ENCODE results near the gene R3HDM2. TPM values are rescaled to one million over a fixed set of nuclear protein-coding genes. Genes with fewer than 3 reads are reported as not detected.

The R3HDM2 gene
- total RNA-seq, 1 experiment from 2014 or later = 45.4 TPM

DNA sequence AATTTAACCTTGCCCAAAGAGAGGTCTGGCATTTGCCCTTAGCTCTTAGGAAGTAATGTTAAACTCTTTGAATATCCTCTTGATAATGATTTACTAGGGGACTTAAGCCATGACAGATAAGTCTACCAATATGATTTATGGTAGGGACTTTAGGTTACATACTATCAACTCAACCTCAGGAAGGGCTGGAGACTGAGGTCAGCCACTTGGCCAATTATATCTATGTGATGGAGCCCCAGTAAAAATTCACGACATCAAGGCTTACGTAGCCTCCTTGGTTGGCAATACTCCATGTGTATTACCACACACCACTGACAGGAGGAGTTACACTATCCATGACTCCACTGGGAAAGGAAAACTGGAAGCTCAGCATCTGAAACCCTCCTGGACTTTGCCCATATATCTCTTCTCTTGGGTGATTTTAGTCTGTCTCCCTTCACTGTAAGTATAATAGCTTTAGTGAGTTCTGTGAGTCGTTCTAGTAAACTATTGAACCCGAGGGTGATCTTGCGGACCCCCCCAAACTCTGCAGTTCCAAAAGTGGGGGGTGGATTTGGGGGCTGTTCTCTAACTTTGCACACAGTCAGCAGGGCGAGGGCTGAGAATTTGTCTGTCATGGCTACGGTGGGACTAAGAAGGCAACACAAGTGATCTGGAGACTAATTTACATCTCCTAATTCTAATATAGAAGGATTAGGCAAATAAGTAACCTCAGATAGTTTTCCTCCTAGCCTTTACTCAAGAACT is 62.3 kb downstream of the R3HDM2 start:
- Histone ChIP-seq H4K20me1 (ENCODE audit: insufficient read depth) (no peaks in the 10 kb centered on the region), H3K36me3 (ENCODE audit: control insufficient read depth in 1 of 2, insufficient read depth in 2 of 2, low read length in 2 of 2) (0 out of 4 replicates have a peak, but pooled peaks cover 0 to 4% of the 10 kb centered on the region in 2 experiments), H3K4me2 (ENCODE audit: low read length) (no peak overlapping the region), H2AFZ (ENCODE audit: low read depth, low read length, poor library complexity, severe bottlenecking) (no peak overlapping the region), H3K9me2 (ENCODE audit: insufficient read depth) (no peaks in the 10 kb centered on the region), H3K9ac (ENCODE audit: low read length) (no peak overlapping the region), H3K9me3 (ENCODE audit: control insufficient read depth in 1 of 2, insufficient read depth in 1 of 2, low read depth in 1 of 2, low read length in 2 of 2) (peaks cover 4 to 5% of the 10 kb centered on the region in 2 experiments; a peak in 1 of 4 replicates), H3K27ac (ENCODE audit: low read depth, low read length) (no peak overlapping the region), H3K4me1 (ENCODE audit: control insufficient read depth in 1 of 2, insufficient read depth in 2 of 2, low read length in 2 of 2) (no peaks in the 10 kb centered on the region; a peak in 1 of 4 replicates), H3K79me2 (ENCODE audit: insufficient read depth, low read length) (no peaks in the 10 kb centered on the region), H3K4me3 (replicated peaks in 1 of 2; ENCODE audit: low read depth in 1 of 2, low read length in 2 of 2) (no peak overlapping the region), H3K27me3 (ENCODE audit: insufficient read depth, low read length) (no peaks in the 10 kb centered on the region)
- ATAC-seq (no peak), DNase-seq (ENCODE audit: low read depth, low spot score) (no peak)
- no TSS peak for BruUV-seq (replicated peaks)
- CTCF ChIA-PET = no interaction called here
- RAD21 ChIA-PET (ENCODE audit: low non-redundant PET in 1 of 2, low total read pairs in 2 of 2, uncharacterized antibody in 2 of 2, unreplicated experiment in 2 of 2) = no interaction called here
- intact Hi-C loops (cut with micrococcal nuclease) = no loop called here
- TF ChIP-seq ZNF274 (IDR thresholded peaks at IDR 0.05; ENCODE audit: low read depth, low read length) = no peak
- no peak for TF ChIP-seq EZH2phosphoT487 (IDR thresholded peaks at IDR 0.05; ENCODE audit: borderline replicate concordance)
- no peak for TF ChIP-seq ZBTB33 (IDR thresholded peaks at IDR 0.05; ENCODE audit: extremely low read depth, insufficient replicate concordance, low read length)
- POLR2A ChIA-PET = no interaction called here

- Histone ChIP-seq H3K4me3 (replicated peaks in 1 of 2; ENCODE audit: low read depth in 1 of 2, low read length in 2 of 2) (no peak overlapping the region), H3K36me3 (ENCODE audit: control insufficient read depth in 1 of 2, insufficient read depth in 2 of 2, low read length in 2 of 2) (0 out of 4 replicates have a peak, but pooled peaks cover 0 to 4% of the 10 kb centered on the region in 2 experiments), H4K20me1 (ENCODE audit: insufficient read depth) (no peaks in the 10 kb centered on the region), H3K27ac (ENCODE audit: low read depth, low read length) (no peak overlapping the region), H3K4me1 (ENCODE audit: control insufficient read depth in 1 of 2, insufficient read depth in 2 of 2, low read length in 2 of 2) (no peaks in the 10 kb centered on the region), H3K9me2 (ENCODE audit: insufficient read depth) (no peaks in the 10 kb centered on the region), H2AFZ (ENCODE audit: low read depth, low read length, poor library complexity, severe bottlenecking) (no peak overlapping the region), H3K9me3 (ENCODE audit: control insufficient read depth in 1 of 2, insufficient read depth in 1 of 2, low read depth in 1 of 2, low read length in 2 of 2) (peaks cover 4 to 5% of the 10 kb centered on the region in 2 experiments; a peak in 1 of 4 replicates), H3K4me2 (ENCODE audit: low read length) (no peak overlapping the region), H3K27me3 (ENCODE audit: insufficient read depth, low read length) (no peaks in the 10 kb centered on the region), H3K79me2 (ENCODE audit: insufficient read depth, low read length) (no peaks in the 10 kb centered on the region), H3K9ac (ENCODE audit: low read length) (no peak overlapping the region)
- no TSS peak for BruUV-seq (replicated peaks)
- ChIA-PET RAD21 (ENCODE audit: low non-redundant PET in 1 of 2, low total read pairs in 2 of 2, uncharacterized antibody in 2 of 2, unreplicated experiment in 2 of 2) (no interaction called here), CTCF (no interaction called here), POLR2A (no interaction called here)
- intact Hi-C loops (cut with micrococcal nuclease) = no loop called here
- DNase-seq (ENCODE audit: low read depth, low spot score) = no peak
- TF ChIP-seq SP1 (IDR thresholded peaks at IDR 0.05; ENCODE audit: low read depth) = no peak
- TF ChIP-seq, protein P1, sequence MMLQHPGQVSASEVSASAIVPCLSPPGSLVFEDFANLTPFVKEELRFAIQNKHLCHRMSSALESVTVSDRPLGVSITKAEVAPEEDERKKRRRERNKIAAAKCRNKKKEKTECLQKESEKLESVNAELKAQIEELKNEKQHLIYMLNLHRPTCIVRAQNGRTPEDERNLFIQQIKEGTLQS (IDR thresholded peaks at IDR 0.05) = no peak
- no peak for TF ChIP-seq SRF (IDR thresholded peaks at IDR 0.05; ENCODE audit: low read depth)
- no peak for TF ChIP-seq JUND (IDR thresholded peaks at IDR 0.05)
- no peak for TF ChIP-seq POLR2AphosphoS5 (IDR thresholded peaks at IDR 0.05; ENCODE audit: low read depth, low read length)
- TF ChIP-seq ZNF274 (IDR thresholded peaks at IDR 0.05; ENCODE audit: low read depth, low read length) = no peak
- ATAC-seq = no peak
These were observed 63.7 kb downstream of the R3HDM2 start for GRCh38 chr12:57367121-57367520.

Measured in HCT116 (cell line).